Activated T-helper 17 cell treated with anti-CD3 and anti-CD28 coated beads, Interleukin-2, amount 50 U/mL, for 72 hours (primary cell): ENCODE measurements around the gene OPN1MW. TPM values are rescaled to one million over a fixed set of nuclear protein-coding genes. Genes with fewer than 3 reads are reported as not detected.
"Not testable (repeated sequence)": the region's sequence is repeated elsewhere in the genome, so short reads cannot be mapped to it uniquely, and the experiment has no call there.

ENCODE experiments used
- ATAC-seq: fragments of 150-1000 bp; cut with Tn5 transposase; replicated peaks from 2 replicates; pipeline ENCODE4 v1.10.0; 2021; ENCODE audit warnings: mild to moderate bottlenecking, moderate library complexity
- H3K27ac Mint-ChIP-seq: one replicate; pipeline ENCODE4 v1.8.0; 2022; ENCODE audit warnings: mixed read lengths
- H3K27me3 Mint-ChIP-seq: one replicate; pipeline ENCODE4 v1.8.0; 2022; ENCODE audit warnings: mixed read lengths
- H3K36me3 Mint-ChIP-seq: one replicate; pipeline ENCODE4 v1.8.0; 2022; ENCODE audit warnings: low read depth, mild to moderate bottlenecking, mixed read lengths
- H3K4me1 Mint-ChIP-seq: one replicate; pipeline ENCODE4 v1.8.0; 2022; ENCODE audit warnings: mixed read lengths
- H3K4me3 Mint-ChIP-seq: one replicate; pipeline ENCODE4 v1.8.0; 2022; ENCODE audit warnings: mild to moderate bottlenecking, mixed read lengths
- H3K9me3 Mint-ChIP-seq: one replicate; pipeline ENCODE4 v1.8.0; 2022; ENCODE audit warnings: mixed read lengths
- total RNA-seq, 2 donors: library from RNA; stranded (reverse); gene quantifications; one replicate each; pipeline ENCODE4 v1.2.3, GENCODE V29; 2022

Gene OPN1MW
- total RNA-seq, 2 donors from 2014 or later: not detected

GRCh38 chrX:154239982-154240503, 57.6 kb downstream of the OPN1MW start:
- H3K4me1 Mint-ChIP-seq, H3K4me3 Mint-ChIP-seq, H3K27me3 Mint-ChIP-seq, H3K36me3 Mint-ChIP-seq, H3K9me3 Mint-ChIP-seq, ATAC-seq: not testable (repeated sequence)
- H3K27ac Mint-ChIP-seq: peak overlapping the region; percentile 56

Other genes starting within 250 kb of the OPN1MW start
- gene NAA10, start 247.6 kb upstream of the OPN1MW start, total RNA-seq: 100 to 1,000 TPM in 1 of 2 donors, 10 to 100 TPM in 1; 74.7 to 146 TPM
- gene RENBP, start 238.0 kb upstream of the OPN1MW start, total RNA-seq: 1 to 10 TPM; 4.7 to 4.9 TPM
- gene HCFC1, start 210.8 kb upstream of the OPN1MW start, total RNA-seq: 100 to 1,000 TPM in 1 of 2 donors, 10 to 100 TPM in 1; 85.5 to 134 TPM
- 1 to 10 TPM; 7.1 to 7.8 TPM for gene TMEM187, start 209.8 kb upstream of the OPN1MW start, total RNA-seq
- gene IRAK1, start 162.7 kb upstream of the OPN1MW start, total RNA-seq: 100 to 1,000 TPM; 113 to 224 TPM
- gene MECP2, start 84.9 kb upstream of the OPN1MW start, total RNA-seq: 10 to 100 TPM; 72.2 to 87.8 TPM
- not detected for gene OPN1LW, start 38.4 kb upstream of the OPN1MW start, total RNA-seq
- not detected for gene OPN1MW2, start 37.2 kb downstream of the OPN1MW start, total RNA-seq
- gene OPN1MW3, start 75.0 kb downstream of the OPN1MW start, total RNA-seq: not detected
- gene TEX28, start 112.5 kb downstream of the OPN1MW start, total RNA-seq: not detected
- 1 to 10 TPM in 1 of 2 donors, under 1 TPM in 1; 0.54 to 2.1 TPM for gene TKTL1, start 113.2 kb downstream of the OPN1MW start, total RNA-seq
- gene FLNA, start 192.0 kb downstream of the OPN1MW start, total RNA-seq: 1,000 to 10,000 TPM; 1,274 to 1,383 TPM
- 10 to 100 TPM; 86.5 to 87.5 TPM for gene EMD, start 196.7 kb downstream of the OPN1MW start, total RNA-seq
- gene RPL10, start 215.8 kb downstream of the OPN1MW start, total RNA-seq: 1,000 to 10,000 TPM; 1,604 to 1,651 TPM
- gene DNASE1L1, start 226.7 kb downstream of the OPN1MW start, total RNA-seq: 10 to 100 TPM; 13.9 to 16.7 TPM
- 10 to 100 TPM; 39.3 to 40.8 TPM for gene TAFAZZIN, start 228.9 kb downstream of the OPN1MW start, total RNA-seq
- 10 to 100 TPM; 39.9 to 42.1 TPM for gene ATP6AP1, start 246.1 kb downstream of the OPN1MW start, total RNA-seq